Endothelial cell of umbilical vein (primary cell): ENCODE data around the gene CHST7.

Experiments used
- EZH2 ChIP-seq: IDR thresholded peaks from 2 replicates; pipeline ENCODE4 v1.6.1; 2012; ENCODE audit warnings: borderline replicate concordance, low read depth, mild to moderate bottlenecking, moderate library complexity, low read length, inconsistent platforms; ENCODE audit not compliant: severe bottlenecking
- FOS ChIP-seq: IDR thresholded peaks from 2 replicates; pipeline ENCODE4 v1.6.1; 2011; ENCODE audit warnings: mild to moderate bottlenecking, low read length, moderate library complexity, borderline replicate concordance; ENCODE audit not compliant: insufficient read depth
- JUN ChIP-seq: IDR thresholded peaks from 2 replicates; pipeline ENCODE4 v1.6.1; 2011; ENCODE audit warnings: borderline replicate concordance, low read depth; ENCODE audit not compliant: insufficient read length, insufficient read depth
- MAX ChIP-seq: IDR thresholded peaks from 2 replicates; pipeline ENCODE4 v1.6.1; 2011; ENCODE audit not compliant: insufficient read depth, insufficient read length
- MYC ChIP-seq: IDR thresholded peaks from one replicate; pipeline ENCODE4 v1.6.1; 2011; ENCODE audit warnings: mild to moderate bottlenecking, low read depth, low read length
- POLR2A ChIP-seq: IDR thresholded peaks from 2 replicates; pipeline ENCODE4 v1.6.1; 2012; ENCODE audit warnings: low read depth, mild to moderate bottlenecking, control low read depth, low read length
- POLR2AphosphoS5 ChIP-seq: IDR thresholded peaks from 2 replicates; pipeline ENCODE4 v1.6.1; 2012; ENCODE audit warnings: low read depth, mild to moderate bottlenecking, control low read depth, low read length, moderate library complexity; ENCODE audit not compliant: insufficient read depth
- TF ChIP-seq, protein P1 (sequence below), 2 donors: IDR thresholded peaks; 1 replicate in 1 of 2; 2 replicates in 1 of 2; pipeline ENCODE4 v1.5.1; 2011; ENCODE audit warnings: low read length in 2 of 2, mild to moderate bottlenecking in 2 of 2, moderate library complexity in 2 of 2, control low read depth in 1 of 2, inconsistent platforms in 1 of 2, low read depth in 1 of 2; ENCODE audit not compliant: insufficient read depth in 1 of 2; ENCODE audit errors: extremely low read depth in 1 of 2

GRCh38 chrX:46573892-46574773 is 568 bp downstream of the CHST7 start:
- TF ChIP-seq, protein P1, sequence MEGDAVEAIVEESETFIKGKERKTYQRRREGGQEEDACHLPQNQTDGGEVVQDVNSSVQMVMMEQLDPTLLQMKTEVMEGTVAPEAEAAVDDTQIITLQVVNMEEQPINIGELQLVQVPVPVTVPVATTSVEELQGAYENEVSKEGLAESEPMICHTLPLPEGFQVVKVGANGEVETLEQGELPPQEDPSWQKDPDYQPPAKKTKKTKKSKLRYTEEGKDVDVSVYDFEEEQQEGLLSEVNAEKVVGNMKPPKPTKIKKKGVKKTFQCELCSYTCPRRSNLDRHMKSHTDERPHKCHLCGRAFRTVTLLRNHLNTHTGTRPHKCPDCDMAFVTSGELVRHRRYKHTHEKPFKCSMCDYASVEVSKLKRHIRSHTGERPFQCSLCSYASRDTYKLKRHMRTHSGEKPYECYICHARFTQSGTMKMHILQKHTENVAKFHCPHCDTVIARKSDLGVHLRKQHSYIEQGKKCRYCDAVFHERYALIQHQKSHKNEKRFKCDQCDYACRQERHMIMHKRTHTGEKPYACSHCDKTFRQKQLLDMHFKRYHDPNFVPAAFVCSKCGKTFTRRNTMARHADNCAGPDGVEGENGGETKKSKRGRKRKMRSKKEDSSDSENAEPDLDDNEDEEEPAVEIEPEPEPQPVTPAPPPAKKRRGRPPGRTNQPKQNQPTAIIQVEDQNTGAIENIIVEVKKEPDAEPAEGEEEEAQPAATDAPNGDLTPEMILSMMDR (IDR thresholded peaks at IDR 0.05; ENCODE audit: extremely low read depth in 1 of 2, insufficient read depth in 1 of 2, low read depth in 1 of 2, low read length in 2 of 2): peak in 1 of 2 donors; percentile 28
- no peak for TF ChIP-seq EZH2
- no peak for TF ChIP-seq POLR2AphosphoS5
- no peak for TF ChIP-seq POLR2A
- TF ChIP-seq JUN: no peak
- TF ChIP-seq MYC: no peak
- TF ChIP-seq FOS: no peak
- TF ChIP-seq MAX: no peak
